Tibial nerve (tissue), 4 donors: Measurements from ENCODE around the gene MTUS2. TPM values are rescaled to one million over a fixed set of nuclear protein-coding genes. Genes with fewer than 3 reads are reported as not detected.

ENCODE experiments used
- DNase-seq, 2 donors: peaks; one replicate each; pipeline ENCODE4 v3.0.0-alpha.2; 2019; ENCODE audit warnings: low spot score in 2 of 2
- H3K27ac ChIP-seq, 4 donors: fragments of 200-600 bp; sonication (generic) in 3 of 4; one replicate each; pipeline ENCODE4 v1.5.1; 2017 to 2019; ENCODE audit warnings: mild to moderate bottlenecking in 1 of 4
- H3K27me3 ChIP-seq, 2 donors: fragments of 200-600 bp; sonication (generic) in 1 of 2; one replicate each; pipeline versions ENCODE4 v1.5.1 to v1.6.0; 2017 to 2019
- H3K36me3 ChIP-seq, 3 donors: fragments of 200-600 bp; sonication (generic); one replicate each; pipeline ENCODE4 v1.5.1; 2018 to 2019
- H3K4me1 ChIP-seq, 4 donors: fragments of 200-600 bp; sonication (generic) in 3 of 4; one replicate each; pipeline ENCODE4 v1.5.1; 2017 to 2019
- H3K4me3 ChIP-seq, 4 donors: fragments of 200-600 bp; sonication (generic) in 3 of 4; one replicate each; pipeline ENCODE4 v1.5.1; 2017 to 2019; ENCODE audit warnings: mild to moderate bottlenecking in 1 of 4, moderate library complexity in 1 of 4
- H3K9me3 ChIP-seq, 4 donors: fragments of 200-600 bp; sonication (generic) in 3 of 4; one replicate each; pipeline ENCODE4 v1.5.1; 2017 to 2019
- EP300 ChIP-seq, 2 donors: sonication (generic); formaldehyde crosslinking; IDR thresholded peaks; one replicate each; pipeline ENCODE4 v1.6.1; 2017; ENCODE audit warnings: antibody characterized with exemption in 2 of 2, mild to moderate bottlenecking in 1 of 2
- POLR2A ChIP-seq, 2 donors: fragments of 450-650 bp; IDR thresholded peaks; one replicate each; pipeline ENCODE4 v1.6.1; 2017; ENCODE audit warnings: antibody characterized with exemption in 2 of 2, mild to moderate bottlenecking in 2 of 2, moderate library complexity in 2 of 2
- WGBS, 2 donors: methylation state at CpG; one replicate each; pipeline ENCODE4 v1.1.5; 2018; 5-methylcytosine and 5-hydroxymethylcytosine counted together
- total RNA-seq, 4 donors: library from RNA; depleted of rRNA; stranded (reverse); fragments of >200 nt; gene quantifications; one replicate each; pipeline ENCODE4 v1.1.0, GENCODE V29; 2016
- TF ChIP-seq, protein P1 (sequence below), 5 experiments: fragments of 200-600 bp in 3 of 5; fragments of 450-650 bp in 2 of 5; sonication (generic) in 3 of 5; IDR thresholded peaks; one replicate each; pipeline ENCODE4 v1.5.1; 2016 to 2019; ENCODE audit warnings: antibody characterized with exemption in 5 of 5, mild to moderate bottlenecking in 3 of 5, moderate library complexity in 2 of 5

MTUS2 gene
- total RNA-seq, 4 donors from 2014 or later, result 0.20 TPM; not detected in 3

DNA sequence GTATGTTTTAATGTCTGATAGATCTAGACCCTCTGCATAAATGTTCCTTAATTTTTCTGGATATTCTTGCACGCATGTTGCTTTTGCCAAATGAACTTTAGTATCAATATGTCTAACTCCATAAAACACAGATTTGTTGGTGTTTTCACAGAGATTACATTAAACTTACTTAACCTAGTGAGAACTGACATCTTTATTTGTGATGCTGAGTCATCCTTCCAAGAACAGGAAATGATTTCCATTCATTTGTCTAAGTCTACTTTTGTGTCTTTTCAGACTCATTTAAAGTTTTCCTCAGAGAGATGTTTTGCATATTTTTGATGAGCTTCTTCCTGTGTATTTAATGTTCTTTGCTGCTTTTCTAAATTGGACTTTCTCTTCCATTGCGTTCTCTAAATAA is 591.3 kb downstream of the MTUS2 start:
- WGBS, 2 donors, result 83 to 93% methylated on average over 2 of the region's 2 CpGs

DNA sequence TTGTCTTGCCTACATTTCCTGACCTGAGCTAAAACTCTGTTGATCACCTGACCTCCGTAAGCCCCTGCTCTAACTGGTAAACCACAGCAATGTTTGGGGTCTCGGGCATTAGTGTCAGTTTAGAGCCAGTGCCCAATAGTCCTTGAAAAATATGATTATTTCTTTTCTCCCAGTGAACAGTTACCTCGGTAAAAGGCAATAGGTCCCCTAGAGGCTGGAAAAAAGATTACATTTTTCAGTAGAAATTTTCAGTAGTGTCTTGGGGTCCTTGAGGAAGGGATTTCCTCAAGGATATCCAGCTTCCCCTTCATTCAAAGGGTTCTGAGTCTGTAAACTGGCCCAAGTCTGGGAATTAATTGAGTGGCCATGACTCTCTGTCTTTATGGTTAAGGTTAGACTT is 597.9 kb downstream of the MTUS2 start:
- Histone ChIP-seq H3K4me1 (no peaks in the 10 kb centered on the region), H3K4me3 (no peak overlapping the region), H3K27ac (no peak overlapping the region), H3K36me3 (no peaks in the 10 kb centered on the region), H3K27me3 (no peaks in the 10 kb centered on the region), H3K9me3 (no peaks in the 10 kb centered on the region)
- no peak for DNase-seq
- WGBS, 2 donors, result 77 to 79% methylated on average over 3 of the region's 3 CpGs
- TF ChIP-seq, protein P1, sequence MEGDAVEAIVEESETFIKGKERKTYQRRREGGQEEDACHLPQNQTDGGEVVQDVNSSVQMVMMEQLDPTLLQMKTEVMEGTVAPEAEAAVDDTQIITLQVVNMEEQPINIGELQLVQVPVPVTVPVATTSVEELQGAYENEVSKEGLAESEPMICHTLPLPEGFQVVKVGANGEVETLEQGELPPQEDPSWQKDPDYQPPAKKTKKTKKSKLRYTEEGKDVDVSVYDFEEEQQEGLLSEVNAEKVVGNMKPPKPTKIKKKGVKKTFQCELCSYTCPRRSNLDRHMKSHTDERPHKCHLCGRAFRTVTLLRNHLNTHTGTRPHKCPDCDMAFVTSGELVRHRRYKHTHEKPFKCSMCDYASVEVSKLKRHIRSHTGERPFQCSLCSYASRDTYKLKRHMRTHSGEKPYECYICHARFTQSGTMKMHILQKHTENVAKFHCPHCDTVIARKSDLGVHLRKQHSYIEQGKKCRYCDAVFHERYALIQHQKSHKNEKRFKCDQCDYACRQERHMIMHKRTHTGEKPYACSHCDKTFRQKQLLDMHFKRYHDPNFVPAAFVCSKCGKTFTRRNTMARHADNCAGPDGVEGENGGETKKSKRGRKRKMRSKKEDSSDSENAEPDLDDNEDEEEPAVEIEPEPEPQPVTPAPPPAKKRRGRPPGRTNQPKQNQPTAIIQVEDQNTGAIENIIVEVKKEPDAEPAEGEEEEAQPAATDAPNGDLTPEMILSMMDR (IDR thresholded peaks at IDR 0.05), result no peak
- TF ChIP-seq POLR2A (IDR thresholded peaks at IDR 0.05), result no peak
- no peak for TF ChIP-seq EP300 (IDR thresholded peaks at IDR 0.05)

More for the DNA sequence above, 591.3 kb downstream of the MTUS2 start:
- no peaks in the 10 kb centered on the region for H3K36me3 ChIP-seq
- DNase-seq, result no peak
- no peak overlapping the region for H3K27ac ChIP-seq
- H3K4me1 ChIP-seq, result no peaks in the 10 kb centered on the region
- no peaks in the 10 kb centered on the region for H3K27me3 ChIP-seq
- no peak overlapping the region for H3K4me3 ChIP-seq
- peaks cover 0 to 11% (median 2%) of the 10 kb centered on the region in 4 donors for H3K9me3 ChIP-seq
- TF ChIP-seq, protein P1 (IDR thresholded peaks at IDR 0.05), result no peak
- TF ChIP-seq POLR2A (IDR thresholded peaks at IDR 0.05), result no peak
- TF ChIP-seq EP300 (IDR thresholded peaks at IDR 0.05), result no peak

DNA sequence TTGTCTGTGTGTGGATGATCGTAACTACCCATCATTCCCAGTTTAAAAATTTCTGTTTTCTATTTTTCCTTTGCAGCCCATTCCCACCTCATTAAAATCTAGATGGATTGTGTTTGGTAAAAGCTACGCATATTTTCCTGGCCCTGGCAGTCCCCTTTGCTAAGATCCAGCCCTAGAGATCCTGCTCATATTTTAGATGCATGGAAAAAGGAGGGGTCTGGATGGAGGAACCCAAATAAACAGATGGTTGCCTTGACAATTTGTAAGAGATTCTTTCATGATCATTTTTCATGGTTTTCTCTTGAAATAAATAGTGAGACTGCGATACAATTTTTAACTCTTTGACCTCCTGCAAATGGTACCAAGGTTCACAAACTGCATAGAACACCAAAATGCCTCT is 601.0 kb downstream of the MTUS2 start:
- Histone ChIP-seq H3K4me3 (no peak overlapping the region), H3K36me3 (no peaks in the 10 kb centered on the region), H3K9me3 (no peaks in the 10 kb centered on the region), H3K27me3 (no peaks in the 10 kb centered on the region), H3K4me1 (no peaks in the 10 kb centered on the region), H3K27ac (no peak overlapping the region)
- 63 to 66% methylated on average over 3 of the region's 3 CpGs for WGBS, 2 donors
- TF ChIP-seq, protein P1 (IDR thresholded peaks at IDR 0.05), result no peak
- TF ChIP-seq EP300 (IDR thresholded peaks at IDR 0.05) (no peak), POLR2A (IDR thresholded peaks at IDR 0.05) (no peak)
- DNase-seq, result no peak

DNA sequence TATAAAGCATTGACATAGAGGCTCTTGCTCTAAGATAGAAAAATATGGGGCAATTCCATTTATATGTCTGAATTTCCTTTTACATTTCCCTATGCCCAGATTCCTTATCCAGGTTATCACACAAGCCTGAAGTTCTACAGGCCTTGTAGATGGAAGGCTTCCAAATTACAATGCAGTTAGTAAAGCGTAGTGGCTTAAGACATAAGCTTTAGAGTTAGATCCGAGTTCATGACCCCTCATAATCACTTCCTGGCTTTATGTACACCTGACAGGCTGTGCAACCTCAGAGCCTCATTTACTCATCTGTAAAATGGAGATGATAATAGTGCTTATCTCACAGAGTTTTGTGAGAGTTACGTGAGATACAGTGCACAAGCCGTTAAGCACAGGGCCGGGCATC is 601.9 kb downstream of the MTUS2 start:
- Histone ChIP-seq H3K27me3 (peaks cover 0 to 8% of the 10 kb centered on the region in 2 donors), H3K36me3 (no peaks in the 10 kb centered on the region), H3K4me1 (no peaks in the 10 kb centered on the region), H3K27ac (no peak overlapping the region), H3K4me3 (no peak overlapping the region), H3K9me3 (no peaks in the 10 kb centered on the region)
- 83 to 85% methylated on average over 5 of the region's 5 CpGs for WGBS, 2 donors
- DNase-seq, result no peak
- TF ChIP-seq EP300 (IDR thresholded peaks at IDR 0.05) (no peak), POLR2A (IDR thresholded peaks at IDR 0.05) (no peak)
- TF ChIP-seq, protein P1 (IDR thresholded peaks at IDR 0.05), result no peak

DNA sequence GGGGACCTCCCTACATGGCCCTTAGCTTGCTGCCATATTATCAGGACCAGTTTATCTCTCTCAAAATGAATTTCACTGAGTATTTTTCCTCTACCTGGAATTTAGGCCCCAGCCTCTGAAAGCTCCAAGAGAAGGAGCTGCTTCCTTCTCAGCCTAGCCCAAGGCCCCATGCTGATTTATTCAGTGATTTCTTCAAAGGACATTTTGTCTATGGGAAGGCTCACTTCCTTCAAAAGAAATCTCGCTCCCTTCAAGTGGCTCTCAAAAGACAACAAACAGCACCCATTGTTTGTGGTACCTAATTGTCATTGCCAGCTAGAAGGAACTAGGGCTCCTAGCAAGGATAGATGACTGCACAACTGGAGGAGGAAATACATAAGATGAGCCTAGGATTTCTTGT is 602.9 kb downstream of the MTUS2 start:
- Histone ChIP-seq H3K4me1 (peaks cover 0 to 3% (median 2%) of the 10 kb centered on the region in 4 donors), H3K9me3 (no peaks in the 10 kb centered on the region), H3K4me3 (no peak overlapping the region), H3K27ac (no peak overlapping the region), H3K27me3 (peaks cover 0 to 17% of the 10 kb centered on the region in 2 donors), H3K36me3 (no peaks in the 10 kb centered on the region)
- TF ChIP-seq POLR2A (IDR thresholded peaks at IDR 0.05), result no peak
- TF ChIP-seq, protein P1 (IDR thresholded peaks at IDR 0.05), result no peak
- TF ChIP-seq EP300 (IDR thresholded peaks at IDR 0.05), result no peak
- WGBS, 2 donors, result 82 to 89% methylated on average over 1 of the region's 1 CpG
- DNase-seq, result no peak
